EH (cell line): ENCODE measurements around the gene CACNA2D4.
"Not testable (repeated sequence)": the region's sequence is repeated elsewhere in the genome, so short reads cannot be mapped to it uniquely, and the experiment has no call there.

Experiments
- DNase-seq: peaks from one replicate; pipeline ENCODE4 v3.0.0-alpha.2; 2015; ENCODE audit warnings: low read depth

Gene CACNA2D4

DNA sequence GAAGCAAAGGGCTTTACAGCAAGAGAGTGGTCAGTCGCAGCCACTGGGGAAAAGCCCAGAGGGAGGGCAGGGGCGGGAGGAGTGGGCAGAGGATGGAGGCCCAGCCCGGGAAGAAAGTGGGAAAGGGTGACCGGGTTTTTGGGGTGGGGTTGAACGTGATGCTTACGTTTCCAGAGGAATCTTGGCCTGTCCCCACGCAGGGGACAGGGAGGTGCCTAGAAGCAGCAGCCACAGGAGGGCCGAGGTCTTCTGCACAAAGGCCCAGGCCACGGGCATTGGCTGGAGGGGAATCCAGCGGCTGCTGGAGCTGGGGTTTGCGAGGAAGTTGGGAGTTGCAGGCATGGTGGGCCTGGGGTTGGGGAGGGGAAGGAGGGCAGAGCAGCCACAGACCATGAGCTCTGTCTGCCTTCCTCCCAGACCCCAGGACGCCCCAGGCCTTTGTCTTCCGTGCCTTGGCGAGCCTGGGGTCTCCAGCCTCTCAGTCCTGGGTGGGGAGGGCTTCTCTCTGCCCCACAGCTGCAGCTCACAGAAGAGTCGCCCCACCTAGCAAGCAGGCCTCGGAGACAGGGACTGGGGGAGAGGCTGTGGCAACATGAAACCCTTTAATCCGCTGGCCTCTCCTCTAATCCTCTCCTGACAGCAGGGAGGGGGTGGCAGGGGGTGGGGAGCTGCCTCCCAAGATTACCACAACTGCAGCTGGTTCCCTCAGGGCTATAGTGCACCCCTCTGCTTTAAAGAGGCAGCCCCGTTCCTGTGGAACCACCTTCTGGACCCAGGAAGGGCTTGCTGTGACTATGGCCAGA is at the start of gene CACNA2D4:
Gene CACNA2D4, minus strand, starts transcription at position 572 of the 803 bp plus-strand sequence. Its CDS starts 179 bp downstream, at position 393.
- DNase-seq: no peak

- no peak for DNase-seq
These were observed 48.2 kb upstream of the CACNA2D4 start for GRCh38 chr12:1966561-1967226.

- no peak for DNase-seq
These were observed 47.5 kb upstream of the CACNA2D4 start for GRCh38 chr12:1965916-1966315.

DNA sequence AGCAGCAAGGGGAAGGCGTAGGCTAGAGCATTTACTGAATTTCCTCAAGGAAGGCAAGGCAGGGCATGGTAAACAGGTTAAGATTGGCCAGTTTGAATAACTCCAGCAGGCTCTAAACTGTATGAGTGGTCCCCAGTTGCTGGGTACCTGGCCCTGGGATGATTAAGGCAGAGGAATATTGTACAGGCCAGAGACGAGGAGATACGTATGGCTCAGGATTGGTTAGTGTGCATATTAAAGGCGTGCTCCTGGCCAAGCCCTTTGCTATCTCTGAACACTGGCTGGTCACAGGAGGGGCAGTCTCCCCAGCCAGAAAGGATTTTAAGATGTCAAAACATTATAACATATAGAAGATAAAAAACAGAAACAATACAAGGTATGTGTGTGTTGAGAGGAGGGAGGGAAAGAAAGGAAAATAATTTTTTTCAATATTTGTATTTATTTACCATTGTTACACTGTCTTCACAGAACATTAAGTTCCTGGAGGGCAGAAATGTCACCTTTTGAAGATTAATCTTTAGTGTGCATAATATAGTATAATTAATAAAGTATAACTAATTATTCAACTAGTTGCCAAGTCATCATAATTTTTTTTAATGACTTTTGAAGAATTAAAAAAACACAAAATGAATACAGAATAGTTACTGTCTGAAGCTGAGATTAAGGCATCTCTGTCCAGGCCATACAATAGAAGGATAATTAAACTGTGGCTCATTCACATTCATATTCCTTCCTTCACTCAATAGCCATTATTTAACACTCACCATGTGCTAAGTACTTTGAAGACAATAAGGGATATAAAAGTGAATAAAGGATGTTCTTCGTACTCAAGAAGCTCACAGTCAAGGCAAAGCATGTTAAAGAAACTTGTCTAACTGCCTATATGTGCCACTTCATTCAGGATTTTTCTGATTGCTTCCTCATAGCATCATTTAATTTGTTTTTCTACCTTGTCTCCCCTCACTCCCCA is 43.9 kb upstream of the CACNA2D4 start:
- DNase-seq: no peak

- DNase-seq: no peak
These were observed 38.3 kb upstream of the CACNA2D4 start for GRCh38 chr12:1956716-1957115.

GRCh38 chr12:1949771-1950470 is 31.5 kb upstream of the CACNA2D4 start:
- peak; percentile 9 for DNase-seq

DNA sequence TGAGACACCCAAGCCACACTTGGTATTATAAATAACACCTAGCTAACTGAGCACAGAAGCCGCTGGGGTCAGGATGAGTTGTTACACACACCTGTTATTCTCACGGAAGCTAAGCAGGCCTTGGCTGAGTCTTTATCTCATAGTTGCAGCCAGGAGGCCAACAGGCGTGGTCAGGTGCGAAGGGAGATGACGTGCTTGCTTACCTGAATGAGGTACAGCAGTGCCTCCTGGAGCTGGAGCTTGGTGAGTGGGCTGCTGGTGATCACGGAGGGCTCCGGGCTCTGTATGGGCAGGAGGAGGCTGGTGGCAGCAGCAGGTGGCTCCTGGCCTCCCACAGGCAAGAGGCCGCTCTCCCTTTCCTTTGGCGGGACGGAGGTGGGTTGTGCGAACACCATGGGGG is 30.4 kb upstream of the CACNA2D4 start:
- no peak for DNase-seq

GRCh38 chr12:1947081-1947480 is 28.6 kb upstream of the CACNA2D4 start:
- DNase-seq: peak; percentile 79

DNA sequence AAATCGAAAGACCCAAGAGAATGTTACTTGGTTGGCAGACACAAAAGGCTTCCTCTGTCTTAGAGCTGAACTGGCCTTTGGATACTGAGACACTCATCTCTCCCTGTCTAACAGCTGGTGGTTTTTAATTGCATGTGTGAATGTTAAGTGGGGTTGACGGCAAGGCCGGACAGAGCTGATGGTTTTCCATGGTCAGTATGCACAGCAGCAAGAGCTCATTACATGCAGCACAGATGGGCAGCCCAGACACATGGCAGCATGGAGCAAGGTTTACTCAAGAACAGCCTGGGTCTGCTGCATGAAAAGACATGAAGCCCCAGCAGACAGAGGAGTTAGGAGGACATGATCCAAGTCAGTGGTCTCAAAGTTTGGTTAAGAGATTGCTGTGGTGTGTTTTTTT is 27.8 kb upstream of the CACNA2D4 start:
- no peak for DNase-seq

DNA sequence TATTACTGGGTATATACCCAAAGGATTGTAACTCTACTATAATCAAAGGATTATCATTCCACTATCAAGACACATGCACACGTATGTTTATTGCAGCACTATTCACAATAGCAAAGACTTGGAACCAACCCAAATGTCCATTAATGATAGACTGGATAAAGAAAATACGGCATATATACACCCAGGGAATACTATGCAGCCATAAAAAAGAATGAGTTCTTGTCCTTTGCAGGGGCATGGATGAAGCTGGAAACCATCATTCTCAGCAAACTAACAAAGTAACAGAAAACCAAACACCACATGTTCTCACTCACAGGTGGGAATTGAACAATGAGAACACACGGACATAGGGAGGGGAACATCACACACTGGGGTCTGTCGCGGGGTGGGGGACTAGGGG is 27.1 kb upstream of the CACNA2D4 start:
- not testable (repeated sequence) for DNase-seq

DNA sequence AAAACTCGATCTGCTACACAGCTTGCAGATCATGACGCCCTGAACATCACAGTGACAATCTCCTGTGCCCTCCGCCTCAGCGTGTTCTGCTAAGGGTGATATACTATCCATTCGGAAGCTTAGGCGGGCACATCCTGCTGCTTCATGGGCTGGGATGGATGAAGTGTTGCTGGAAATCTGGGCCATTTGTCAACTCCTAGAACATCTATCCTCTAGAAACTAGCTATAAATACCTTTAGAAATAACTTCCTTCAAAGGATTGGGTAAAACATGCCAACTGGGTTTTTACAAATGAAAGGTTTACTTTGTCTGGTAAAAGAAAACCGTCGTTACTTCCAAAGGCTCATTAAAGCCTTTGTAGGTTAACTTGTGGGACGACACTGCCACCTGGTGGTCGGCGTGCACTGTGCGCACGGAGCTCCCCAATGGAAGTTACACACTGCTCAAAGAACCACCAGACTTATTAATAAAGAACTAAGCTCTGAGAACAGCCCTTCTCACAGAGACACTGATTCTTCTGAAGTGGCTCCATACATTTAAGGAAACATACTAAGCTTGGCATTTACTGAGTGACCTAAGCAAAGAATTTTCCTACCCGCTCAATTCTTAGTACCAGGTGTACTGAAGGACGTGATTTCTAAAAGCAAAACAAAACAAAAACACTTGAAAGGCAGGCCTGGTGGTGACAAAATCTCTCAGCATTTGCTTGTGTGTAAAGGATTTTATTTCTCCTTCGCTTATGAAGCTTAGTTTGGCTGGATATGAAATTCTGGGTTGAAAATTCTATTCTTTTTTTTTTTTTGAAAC is 21.6 kb upstream of the CACNA2D4 start:
- DNase-seq: peak; percentile 78

- no peak for DNase-seq
These were observed 20.9 kb upstream of the CACNA2D4 start for GRCh38 chr12:1939331-1939730.

DNA sequence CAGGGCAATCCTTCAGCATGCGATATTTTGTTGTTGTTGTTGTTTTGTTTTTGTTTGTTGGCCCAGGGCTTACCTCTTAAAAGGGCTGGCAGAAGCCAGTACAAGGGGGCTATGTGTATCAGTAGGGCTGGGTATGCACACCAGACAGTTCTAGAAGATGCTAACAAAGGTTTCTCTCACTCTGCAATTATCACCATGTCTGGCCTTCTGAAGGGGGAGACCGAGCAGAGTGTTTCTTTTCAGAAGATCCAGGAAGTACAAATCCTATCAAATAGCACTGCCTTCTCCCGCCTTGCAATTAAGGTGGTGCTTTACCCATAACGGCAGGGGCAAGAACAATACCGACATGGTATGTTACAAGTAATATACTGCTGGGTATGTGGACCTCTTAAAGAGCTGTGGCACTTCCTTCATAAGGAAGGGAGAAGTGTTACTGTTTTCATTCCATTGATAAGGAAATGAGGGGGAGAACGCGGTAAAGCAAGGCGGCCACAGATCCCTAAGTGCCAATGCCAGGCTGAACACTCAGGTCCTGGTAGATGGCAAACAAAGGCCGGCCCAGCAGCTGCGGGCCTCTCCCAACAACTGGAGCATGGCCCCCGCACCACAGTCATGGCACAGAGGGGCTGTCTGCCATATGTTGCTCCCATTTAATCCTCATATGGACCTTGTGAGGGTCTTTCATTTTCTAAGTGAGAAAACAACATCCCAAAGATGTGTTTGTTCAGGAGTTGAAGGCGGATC is 19.2 kb upstream of the CACNA2D4 start:
- no peak for DNase-seq

DNA sequence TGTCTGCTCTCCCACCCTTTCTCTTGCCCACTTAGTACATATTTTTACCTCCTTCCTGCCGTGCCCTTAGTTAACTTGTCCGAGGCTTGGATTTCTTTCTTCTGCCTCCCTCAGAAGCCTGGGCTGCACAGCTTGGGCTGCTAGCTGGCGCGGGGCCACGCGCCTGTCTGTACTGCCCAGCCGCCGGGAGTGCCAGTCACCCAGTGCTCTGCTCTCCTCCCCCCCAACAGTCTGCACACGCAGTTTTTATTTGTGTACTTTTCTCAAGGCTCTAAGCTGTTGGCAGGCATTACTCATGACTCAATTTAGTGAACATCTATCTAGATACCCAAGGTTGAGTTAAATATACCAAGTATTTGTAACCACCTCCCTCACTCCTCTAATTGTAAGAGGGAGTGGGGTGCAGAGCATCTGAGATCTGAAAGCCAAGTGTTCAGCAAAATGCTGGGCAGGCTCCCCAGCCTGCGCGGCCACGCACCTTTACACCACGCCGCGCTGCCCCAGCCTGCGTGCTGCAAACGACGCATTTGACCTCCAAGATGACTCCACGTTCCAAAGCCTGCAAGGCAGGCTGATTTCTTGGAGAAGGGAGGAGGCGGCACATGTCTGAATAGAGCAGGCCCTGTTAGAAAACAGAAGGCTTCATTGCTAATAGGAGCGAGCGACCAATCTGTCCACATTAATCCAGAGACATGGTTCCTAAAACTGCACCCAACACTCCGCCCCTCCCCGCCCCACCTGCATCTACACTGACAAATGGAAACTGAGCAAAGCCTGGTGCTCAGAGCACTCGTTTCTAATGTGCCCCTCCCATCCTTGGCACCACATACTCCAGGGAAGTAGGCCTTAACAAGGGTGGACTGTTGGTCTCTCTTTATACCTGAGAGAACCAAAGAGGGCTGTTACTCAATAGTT is 18.2 kb upstream of the CACNA2D4 start:
- DNase-seq: peak; percentile 78

- DNase-seq: no peak
These were observed 17.4 kb upstream of the CACNA2D4 start for GRCh38 chr12:1935700-1936378.

- no peak for DNase-seq
These were observed 16.8 kb upstream of the CACNA2D4 start for GRCh38 chr12:1935242-1935641.

DNA sequence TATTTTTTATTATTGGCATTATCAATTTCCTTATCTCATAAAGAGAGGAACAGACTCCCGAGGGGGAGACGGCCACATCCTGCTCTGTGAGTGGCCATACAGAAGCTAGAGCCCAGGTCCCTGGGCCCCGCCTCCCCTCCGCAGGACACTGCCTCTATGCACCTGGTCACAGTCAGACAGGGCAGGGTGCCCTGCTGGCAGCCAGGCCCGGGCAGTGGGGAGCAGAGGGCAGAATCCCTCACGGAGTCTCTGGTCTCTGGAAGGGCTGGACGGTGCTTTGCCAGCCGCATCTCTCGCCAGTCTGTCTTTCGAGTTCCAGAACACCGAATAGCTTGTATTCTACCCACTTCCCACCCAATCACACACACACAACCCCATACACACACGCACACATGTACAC is 16.4 kb upstream of the CACNA2D4 start:
- no peak for DNase-seq

- no peak for DNase-seq
These were observed 15.6 kb upstream of the CACNA2D4 start for GRCh38 chr12:1934068-1934467.
